Body of pancreas (tissue), 4 donors: Measurements from ENCODE around the gene NDUFC2.

ENCODE experiments used
- CTCF ChIP-seq, 7 experiments: fragments of 450-650 bp in 4 of 7; fragments of 200-600 bp in 3 of 7; sonication (generic) in 3 of 7; IDR thresholded peaks; one replicate each; pipeline ENCODE4 v1.5.1; 2016 to 2019; ENCODE audit warnings: antibody characterized with exemption in 7 of 7
- POLR2A ChIP-seq, 3 donors: fragments of 450-650 bp; IDR thresholded peaks; one replicate each; pipeline ENCODE4 v1.6.1; 2016; ENCODE audit warnings: antibody characterized with exemption in 3 of 3, mild to moderate bottlenecking in 2 of 3

GRCh38 chr11:78100261-78100660 is 20.6 kb upstream of the NDUFC2 start:
- no peak for TF ChIP-seq CTCF (IDR thresholded peaks at IDR 0.05)
- TF ChIP-seq POLR2A (IDR thresholded peaks at IDR 0.05): no peak
